ENCODE results near the gene LMX1A.
A peak's percentile ranks its signal among the peaks of the same experiment; 100 is the strongest.

LMX1A gene

GRCh38 chr1:165298203-165298820 is 58.2 kb downstream of the LMX1A start:
- Histone ChIP-seq H3K36me3 (ENCODE audit: insufficient read depth, low read length) (no peaks in the 10 kb centered on the region), H3K4me2 (ENCODE audit: low read depth, low read length, poor library complexity, severe bottlenecking) (no peak overlapping the region), H4K20me1 (ENCODE audit: insufficient read depth, low read length, poor library complexity, severe bottlenecking) (no peaks in the 10 kb centered on the region), H3K4me3 (ENCODE audit: low read length, poor library complexity, severe bottlenecking) (no peak overlapping the region), H3K9me2 (replicated peaks; ENCODE audit: low read depth, low read length) (no peaks in the 10 kb centered on the region), H3K4me1 (ENCODE audit: insufficient read depth, low read length, poor library complexity, severe bottlenecking) (no peaks in the 10 kb centered on the region), H3K9ac (ENCODE audit: low read depth, low read length, poor library complexity, severe bottlenecking) (no peak overlapping the region), H3K79me2 (ENCODE audit: insufficient read depth, low read length) (no peaks in the 10 kb centered on the region), H2AFZ (ENCODE audit: low read length) (no peak overlapping the region), H3F3A (ENCODE audit: low read depth) (no peaks in the 10 kb centered on the region), H3K9me3 (ENCODE audit: insufficient read depth, low read depth, low read length) (no peaks in the 10 kb centered on the region), H3K27me3 (ENCODE audit: insufficient read depth, low read length, poor library complexity, severe bottlenecking) (no peaks in the 10 kb centered on the region)
- TF ChIP-seq EZH2phosphoT487 (IDR thresholded peaks at IDR 0.05; ENCODE audit: borderline replicate concordance): no peak
- TF ChIP-seq, protein P1, sequence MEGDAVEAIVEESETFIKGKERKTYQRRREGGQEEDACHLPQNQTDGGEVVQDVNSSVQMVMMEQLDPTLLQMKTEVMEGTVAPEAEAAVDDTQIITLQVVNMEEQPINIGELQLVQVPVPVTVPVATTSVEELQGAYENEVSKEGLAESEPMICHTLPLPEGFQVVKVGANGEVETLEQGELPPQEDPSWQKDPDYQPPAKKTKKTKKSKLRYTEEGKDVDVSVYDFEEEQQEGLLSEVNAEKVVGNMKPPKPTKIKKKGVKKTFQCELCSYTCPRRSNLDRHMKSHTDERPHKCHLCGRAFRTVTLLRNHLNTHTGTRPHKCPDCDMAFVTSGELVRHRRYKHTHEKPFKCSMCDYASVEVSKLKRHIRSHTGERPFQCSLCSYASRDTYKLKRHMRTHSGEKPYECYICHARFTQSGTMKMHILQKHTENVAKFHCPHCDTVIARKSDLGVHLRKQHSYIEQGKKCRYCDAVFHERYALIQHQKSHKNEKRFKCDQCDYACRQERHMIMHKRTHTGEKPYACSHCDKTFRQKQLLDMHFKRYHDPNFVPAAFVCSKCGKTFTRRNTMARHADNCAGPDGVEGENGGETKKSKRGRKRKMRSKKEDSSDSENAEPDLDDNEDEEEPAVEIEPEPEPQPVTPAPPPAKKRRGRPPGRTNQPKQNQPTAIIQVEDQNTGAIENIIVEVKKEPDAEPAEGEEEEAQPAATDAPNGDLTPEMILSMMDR (conservative IDR thresholded peaks at IDR 0.05; ENCODE audit: low read length): no peak

DNA sequence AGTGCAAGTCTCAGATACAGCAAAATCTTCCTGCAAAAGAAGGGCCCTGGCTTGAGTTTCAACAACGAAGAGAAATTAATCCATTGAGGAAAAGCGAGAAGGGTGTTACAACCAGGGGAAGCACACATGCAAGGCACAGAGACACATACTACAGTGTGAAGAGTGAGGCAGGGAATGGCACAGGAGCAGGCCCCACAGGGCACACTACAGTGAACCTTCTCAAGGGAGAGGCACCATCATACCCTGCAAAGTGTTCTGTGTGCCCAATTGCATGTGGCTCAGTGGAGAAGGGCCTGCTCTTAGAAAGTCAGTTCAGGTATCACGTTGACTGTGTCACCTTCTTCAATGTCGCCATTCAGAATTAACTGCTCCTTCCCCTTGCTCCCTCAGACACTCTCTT is 60.3 kb downstream of the LMX1A start:
- Histone ChIP-seq H4K20me1 (ENCODE audit: insufficient read depth, low read length, poor library complexity, severe bottlenecking) (no peaks in the 10 kb centered on the region), H2AFZ (ENCODE audit: low read length) (no peak overlapping the region), H3K79me2 (ENCODE audit: insufficient read depth, low read length) (no peaks in the 10 kb centered on the region), H3K4me2 (ENCODE audit: low read depth, low read length, poor library complexity, severe bottlenecking) (no peak overlapping the region), H3K9ac (ENCODE audit: low read depth, low read length, poor library complexity, severe bottlenecking) (no peak overlapping the region), H3F3A (ENCODE audit: low read depth) (no peaks in the 10 kb centered on the region), H3K4me3 (ENCODE audit: low read length, poor library complexity, severe bottlenecking) (no peak overlapping the region), H3K27me3 (ENCODE audit: insufficient read depth, low read length, poor library complexity, severe bottlenecking) (no peaks in the 10 kb centered on the region), H3K9me2 (replicated peaks; ENCODE audit: low read depth, low read length) (no peaks in the 10 kb centered on the region), H3K9me3 (ENCODE audit: insufficient read depth, low read depth, low read length) (no peaks in the 10 kb centered on the region), H3K36me3 (ENCODE audit: insufficient read depth, low read length) (no peaks in the 10 kb centered on the region), H3K4me1 (ENCODE audit: insufficient read depth, low read length, poor library complexity, severe bottlenecking) (no peaks in the 10 kb centered on the region)
- TF ChIP-seq, protein P1 (conservative IDR thresholded peaks at IDR 0.05; ENCODE audit: low read length): no peak
- TF ChIP-seq EZH2phosphoT487 (IDR thresholded peaks at IDR 0.05; ENCODE audit: borderline replicate concordance): no peak

- Histone ChIP-seq H2AFZ (ENCODE audit: low read length) (no peak overlapping the region), H4K20me1 (ENCODE audit: insufficient read depth, low read length, poor library complexity, severe bottlenecking) (no peaks in the 10 kb centered on the region), H3K27me3 (ENCODE audit: insufficient read depth, low read length, poor library complexity, severe bottlenecking) (no peaks in the 10 kb centered on the region), H3K4me1 (ENCODE audit: insufficient read depth, low read length, poor library complexity, severe bottlenecking) (no peaks in the 10 kb centered on the region), H3K79me2 (ENCODE audit: insufficient read depth, low read length) (no peaks in the 10 kb centered on the region), H3K9me2 (replicated peaks; ENCODE audit: low read depth, low read length) (no peaks in the 10 kb centered on the region), H3K9ac (ENCODE audit: low read depth, low read length, poor library complexity, severe bottlenecking) (no peak overlapping the region), H3F3A (ENCODE audit: low read depth) (no peaks in the 10 kb centered on the region), H3K9me3 (ENCODE audit: insufficient read depth, low read depth, low read length) (no peaks in the 10 kb centered on the region), H3K4me2 (ENCODE audit: low read depth, low read length, poor library complexity, severe bottlenecking) (no peak overlapping the region), H3K36me3 (ENCODE audit: insufficient read depth, low read length) (no peaks in the 10 kb centered on the region), H3K4me3 (ENCODE audit: low read length, poor library complexity, severe bottlenecking) (no peak overlapping the region)
- no peak for TF ChIP-seq EZH2phosphoT487 (IDR thresholded peaks at IDR 0.05; ENCODE audit: borderline replicate concordance)
- TF ChIP-seq, protein P1 (conservative IDR thresholded peaks at IDR 0.05; ENCODE audit: low read length): 0 out of 2 replicates have a peak, but pooled peaks have one; percentile 20
Measured at GRCh38 chr1:165290148-165290547, 66.4 kb downstream of the LMX1A start.
